H9 (cell line): Measurements from ENCODE around the gene TINAG. TPM values are rescaled to one million over a fixed set of nuclear protein-coding genes. Genes with fewer than 3 reads are reported as not detected.

Experiments
- DNase-seq: peaks from one replicate; pipeline ENCODE4 v3.0.0-alpha.2; 2017
- H2AFZ ChIP-seq: one replicate; pipeline ENCODE4 v1.6.1; 2013; ENCODE audit warnings: mild to moderate bottlenecking, low read length, control low read depth, moderate library complexity
- H2AK5ac ChIP-seq: 2 replicates; pipeline ENCODE4 v1.6.1; 2013; ENCODE audit warnings: low read length, control low read depth, mixed read lengths; ENCODE audit not compliant: insufficient read length
- H2BK120ac ChIP-seq: one replicate; pipeline ENCODE4 v1.6.1; 2013; ENCODE audit warnings: low read depth, mild to moderate bottlenecking, low read length, control low read depth, inconsistent platforms; ENCODE audit not compliant: poor library complexity, severe bottlenecking
- H2BK12ac ChIP-seq: 2 replicates; pipeline ENCODE4 v1.6.1; 2013; ENCODE audit warnings: low read length, control low read depth, mixed read lengths, low read depth; ENCODE audit not compliant: insufficient read length
- H2BK15ac ChIP-seq: 2 replicates; pipeline ENCODE4 v1.6.1; 2013; ENCODE audit warnings: low read depth, low read length, control low read depth
- H2BK20ac ChIP-seq: one replicate; pipeline ENCODE4 v1.6.1; 2013; ENCODE audit warnings: low read depth, mild to moderate bottlenecking, low read length, control low read depth, inconsistent platforms; ENCODE audit not compliant: poor library complexity, severe bottlenecking
- H2BK5ac ChIP-seq: 2 replicates; pipeline ENCODE4 v1.6.1; 2013; ENCODE audit warnings: low read length, control low read depth, mixed read lengths; ENCODE audit not compliant: insufficient read length
- H3K14ac ChIP-seq: 2 replicates; pipeline ENCODE4 v1.6.1; 2013; ENCODE audit warnings: low read length, control low read depth; ENCODE audit not compliant: insufficient read depth
- H3K18ac ChIP-seq: 2 replicates; pipeline ENCODE4 v1.6.1; 2013; ENCODE audit warnings: low read depth, mild to moderate bottlenecking, mixed read lengths, low read length, control low read depth; ENCODE audit not compliant: insufficient read length
- H3K23ac ChIP-seq: 2 replicates; pipeline ENCODE4 v1.6.1; 2013; ENCODE audit warnings: low read length, control low read depth, mixed read lengths, low read depth; ENCODE audit not compliant: insufficient read length
- H3K23me2 ChIP-seq: 2 replicates; pipeline ENCODE4 v1.6.1; 2013; ENCODE audit warnings: low read depth, mild to moderate bottlenecking, mixed read lengths, low read length, control low read depth; ENCODE audit not compliant: insufficient read length, poor library complexity, severe bottlenecking
- H3K27ac ChIP-seq: 2 replicates; pipeline ENCODE4 v1.5.1; 2013; ENCODE audit warnings: low read length, control low read depth, mixed read lengths, low read depth; ENCODE audit not compliant: insufficient read length
- H3K27me3 ChIP-seq: 2 replicates; pipeline ENCODE4 v1.6.1; 2013; ENCODE audit warnings: low read length, control low read depth, inconsistent platforms; ENCODE audit not compliant: insufficient read depth
- H3K4ac ChIP-seq: 2 replicates; pipeline ENCODE4 v1.6.1; 2013; ENCODE audit warnings: low read depth, mild to moderate bottlenecking, control low read depth, inconsistent platforms, low read length, moderate library complexity
- H3K4me1 ChIP-seq: 2 replicates; pipeline ENCODE4 v1.6.1; 2013; ENCODE audit warnings: low read length, control low read depth, inconsistent platforms; ENCODE audit not compliant: insufficient read depth
- H3K4me2 ChIP-seq: 2 replicates; pipeline ENCODE4 v1.6.1; 2013; ENCODE audit warnings: low read length, control low read depth, mixed read lengths; ENCODE audit not compliant: insufficient read length, insufficient read depth
- H3K56ac ChIP-seq: 2 replicates; pipeline ENCODE4 v1.6.1; 2013; ENCODE audit warnings: low read depth, mild to moderate bottlenecking, mixed read lengths, low read length, control low read depth; ENCODE audit not compliant: insufficient read length
- H3K79me1 ChIP-seq: 2 replicates; pipeline ENCODE4 v1.6.1; 2013; ENCODE audit warnings: low read depth, mild to moderate bottlenecking, moderate library complexity, low read length, control low read depth, inconsistent platforms; ENCODE audit not compliant: insufficient read depth, poor library complexity, severe bottlenecking
- H3K79me2 ChIP-seq: 2 replicates; pipeline ENCODE4 v1.6.1; 2013; ENCODE audit warnings: low read length, control low read depth, inconsistent platforms; ENCODE audit not compliant: insufficient read depth
- H3K9ac ChIP-seq: 2 replicates; pipeline ENCODE4 v1.6.1; 2013; ENCODE audit warnings: low read length, control low read depth, mixed read lengths; ENCODE audit not compliant: insufficient read length; ENCODE audit errors: extremely low read depth
- H3K9me3 ChIP-seq: one replicate; pipeline ENCODE4 v1.6.1; 2013; ENCODE audit warnings: low read depth, low read length, inconsistent platforms; ENCODE audit not compliant: control insufficient read depth
- H3T11ph ChIP-seq: one replicate; pipeline ENCODE4 v1.6.1; 2013; ENCODE audit warnings: mild to moderate bottlenecking, low read length, control low read depth, inconsistent platforms
- H4K20me1 ChIP-seq: one replicate; pipeline ENCODE4 v1.6.1; 2013; ENCODE audit not compliant: control insufficient read depth, insufficient read length, insufficient read depth
- H4K5ac ChIP-seq: 2 replicates; pipeline ENCODE4 v1.6.1; 2013; ENCODE audit warnings: low read depth, mild to moderate bottlenecking, mixed read lengths, low read length, control low read depth; ENCODE audit not compliant: insufficient read length
- H4K8ac ChIP-seq: replicated peaks from 2 replicates; pipeline ENCODE4 v1.6.1; 2013; ENCODE audit warnings: low read length, control low read depth, mixed read lengths, low read depth; ENCODE audit not compliant: insufficient read length
- H4K91ac ChIP-seq: 2 replicates; pipeline ENCODE4 v1.6.1; 2013; ENCODE audit warnings: low read depth, mild to moderate bottlenecking, moderate library complexity, mixed read lengths, low read length, control low read depth; ENCODE audit not compliant: insufficient read length
- H3K27ac Mint-ChIP-seq, 3 experiments: 2 replicates in 2 of 3; 3 replicates in 1 of 3; pipeline ENCODE4 v1.8.0; 2020 to 2021; ENCODE audit warnings: mixed read lengths in 3 of 3, mild to moderate bottlenecking in 1 of 3, moderate library complexity in 1 of 3
- H3K27me3 Mint-ChIP-seq: 2 replicates; pipeline ENCODE4 v1.8.0; 2021; ENCODE audit warnings: low read depth, mild to moderate bottlenecking, moderate library complexity, mixed read lengths
- H3K36me3 Mint-ChIP-seq, 3 experiments: 2 replicates in 2 of 3; 3 replicates in 1 of 3; pipeline ENCODE4 v1.8.0; 2020 to 2021; ENCODE audit warnings: low read depth in 3 of 3, mixed read lengths in 3 of 3; ENCODE audit not compliant: insufficient read depth in 1 of 3
- H3K4me1 Mint-ChIP-seq, 2 experiments: 2 replicates each; pipeline ENCODE4 v1.8.0; 2020; ENCODE audit warnings: mixed read lengths in 2 of 2
- H3K4me3 Mint-ChIP-seq, 2 experiments: 2 replicates in 1 of 2; 3 replicates in 1 of 2; pipeline ENCODE4 v1.8.0; 2020 to 2021; ENCODE audit warnings: mild to moderate bottlenecking in 2 of 2, mixed read lengths in 2 of 2, moderate library complexity in 1 of 2
- H3K9me3 Mint-ChIP-seq, 2 experiments: 2 replicates in 1 of 2; 3 replicates in 1 of 2; pipeline ENCODE4 v1.8.0; 2020; ENCODE audit warnings: mild to moderate bottlenecking in 2 of 2, mixed read lengths in 2 of 2, moderate library complexity in 1 of 2
- WGBS: extraction: QIAGEN DNeasy Blood & Tissue Kit; methylation state at CpG from one replicate; pipeline ENCODE4 v1.1.7; 2013; ENCODE audit warnings: missing lambda C conversion rate, low lambda C conversion rate, mixed read lengths; ENCODE audit not compliant: insufficient read length; ENCODE audit errors: extremely low coverage; 5-methylcytosine and 5-hydroxymethylcytosine counted together
- long read RNA-seq: library from polyadenylated mRNA; unstranded; transcript quantifications from one replicate; pipeline ENCODE4 v2.0.0, GENCODE V29; 2020
- total RNA-seq: library from RNA; stranded (reverse); gene quantifications from 2 replicates; pipeline ENCODE4 v1.2.1, GENCODE V29; 2021
- TF ChIP-seq, protein P1 (sequence below): fragments of 200-600 bp; sonication (generic); conservative IDR thresholded peaks from 3 replicates; pipeline ENCODE4 v1.8.0; 2021; ENCODE audit warnings: antibody characterized with exemption, mild to moderate bottlenecking

Gene TINAG, protein sequence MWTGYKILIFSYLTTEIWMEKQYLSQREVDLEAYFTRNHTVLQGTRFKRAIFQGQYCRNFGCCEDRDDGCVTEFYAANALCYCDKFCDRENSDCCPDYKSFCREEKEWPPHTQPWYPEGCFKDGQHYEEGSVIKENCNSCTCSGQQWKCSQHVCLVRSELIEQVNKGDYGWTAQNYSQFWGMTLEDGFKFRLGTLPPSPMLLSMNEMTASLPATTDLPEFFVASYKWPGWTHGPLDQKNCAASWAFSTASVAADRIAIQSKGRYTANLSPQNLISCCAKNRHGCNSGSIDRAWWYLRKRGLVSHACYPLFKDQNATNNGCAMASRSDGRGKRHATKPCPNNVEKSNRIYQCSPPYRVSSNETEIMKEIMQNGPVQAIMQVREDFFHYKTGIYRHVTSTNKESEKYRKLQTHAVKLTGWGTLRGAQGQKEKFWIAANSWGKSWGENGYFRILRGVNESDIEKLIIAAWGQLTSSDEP
- total RNA-seq: not detected in 2 replicates
- long read RNA-seq: 0 reads

DNA sequence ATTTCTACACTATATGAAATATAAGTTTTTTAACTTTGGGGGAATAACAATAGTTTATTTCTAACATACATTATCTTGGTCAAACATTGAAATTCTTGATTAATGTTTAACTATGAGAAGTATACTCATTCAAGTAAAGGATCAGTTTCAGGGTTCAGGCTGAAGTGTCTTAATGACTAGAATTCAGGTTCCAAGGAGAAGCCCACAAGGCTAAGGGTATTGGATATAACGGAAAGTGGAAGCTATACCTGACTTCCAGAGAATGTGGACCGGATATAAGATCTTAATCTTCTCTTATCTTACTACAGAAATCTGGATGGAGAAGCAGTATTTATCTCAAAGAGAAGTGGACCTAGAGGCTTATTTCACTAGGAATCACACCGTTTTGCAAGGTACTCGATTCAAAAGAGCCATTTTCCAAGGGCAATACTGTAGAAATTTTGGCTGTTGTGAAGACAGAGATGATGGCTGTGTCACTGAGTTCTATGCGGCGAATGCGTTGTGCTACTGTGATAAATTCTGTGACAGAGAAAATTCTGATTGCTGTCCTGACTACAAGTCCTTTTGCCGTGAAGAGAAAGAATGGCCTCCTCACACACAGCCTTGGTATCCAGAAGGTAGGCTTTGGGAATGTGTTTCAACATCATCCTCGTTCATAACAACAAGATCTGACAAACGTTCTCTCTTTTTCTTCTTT is at the start of gene TINAG:
TINAG (plus strand) TSS at position 153 of the 697 bp plus-strand sequence; CDS start at position 263, 110 bp downstream.
- Mint-ChIP-seq H3K4me3 (no peak within 1 kb of the TSS), H3K4me1 (no peaks in the 10 kb centered on the region), H3K36me3 (no peaks in the 10 kb centered on the region), H3K27me3 (no peaks in the 10 kb centered on the region), H3K9me3 (no peaks in the 10 kb centered on the region), H3K27ac (no peak within 1 kb of the TSS)
- no peak within 1 kb of the TSS for H3K14ac ChIP-seq
- no peak within 1 kb of the TSS for H2BK20ac ChIP-seq
- no peak within 1 kb of the TSS for H2BK120ac ChIP-seq
- no peak within 1 kb of the TSS for H2AFZ ChIP-seq
- H3K27me3 ChIP-seq: no peaks in the 10 kb centered on the region
- no peaks in the 10 kb centered on the region for H3K79me1 ChIP-seq
- H3K18ac ChIP-seq: no peak within 1 kb of the TSS
- H2AK5ac ChIP-seq: no peak within 1 kb of the TSS
- no peak within 1 kb of the TSS for H3K56ac ChIP-seq
- no peak within 1 kb of the TSS for H3K23ac ChIP-seq
- no peaks in the 10 kb centered on the region for H3K23me2 ChIP-seq
- no peak within 1 kb of the TSS for H2BK12ac ChIP-seq
- no peak within 1 kb of the TSS for H4K5ac ChIP-seq
- TF ChIP-seq, protein P1, sequence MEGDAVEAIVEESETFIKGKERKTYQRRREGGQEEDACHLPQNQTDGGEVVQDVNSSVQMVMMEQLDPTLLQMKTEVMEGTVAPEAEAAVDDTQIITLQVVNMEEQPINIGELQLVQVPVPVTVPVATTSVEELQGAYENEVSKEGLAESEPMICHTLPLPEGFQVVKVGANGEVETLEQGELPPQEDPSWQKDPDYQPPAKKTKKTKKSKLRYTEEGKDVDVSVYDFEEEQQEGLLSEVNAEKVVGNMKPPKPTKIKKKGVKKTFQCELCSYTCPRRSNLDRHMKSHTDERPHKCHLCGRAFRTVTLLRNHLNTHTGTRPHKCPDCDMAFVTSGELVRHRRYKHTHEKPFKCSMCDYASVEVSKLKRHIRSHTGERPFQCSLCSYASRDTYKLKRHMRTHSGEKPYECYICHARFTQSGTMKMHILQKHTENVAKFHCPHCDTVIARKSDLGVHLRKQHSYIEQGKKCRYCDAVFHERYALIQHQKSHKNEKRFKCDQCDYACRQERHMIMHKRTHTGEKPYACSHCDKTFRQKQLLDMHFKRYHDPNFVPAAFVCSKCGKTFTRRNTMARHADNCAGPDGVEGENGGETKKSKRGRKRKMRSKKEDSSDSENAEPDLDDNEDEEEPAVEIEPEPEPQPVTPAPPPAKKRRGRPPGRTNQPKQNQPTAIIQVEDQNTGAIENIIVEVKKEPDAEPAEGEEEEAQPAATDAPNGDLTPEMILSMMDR: no peak
- DNase-seq: no peak
- H3K79me2 ChIP-seq: no peaks in the 10 kb centered on the region
- H3K9me3 ChIP-seq: no peaks in the 10 kb centered on the region
- no CpG with 5 or more reads among the region's 10 CpGs for WGBS
- no peak within 1 kb of the TSS for H4K8ac ChIP-seq
- H3T11ph ChIP-seq: no peak within 1 kb of the TSS
- H2BK5ac ChIP-seq: no peak within 1 kb of the TSS
- no peaks in the 10 kb centered on the region for H4K20me1 ChIP-seq
- H3K4ac ChIP-seq: no peak within 1 kb of the TSS
- no peaks in the 10 kb centered on the region for H3K4me1 ChIP-seq
- H3K9ac ChIP-seq: no peak within 1 kb of the TSS
- H3K4me2 ChIP-seq: no peak within 1 kb of the TSS
- H4K91ac ChIP-seq: no peak within 1 kb of the TSS
- no peak within 1 kb of the TSS for H2BK15ac ChIP-seq
- H3K27ac ChIP-seq: no peak within 1 kb of the TSS
